ENCODE measurements around the gene WDR7. TPM values are rescaled to one million over a fixed set of nuclear protein-coding genes. Genes with fewer than 3 reads are reported as not detected.

The WDR7 gene
- total and polyA plus RNA-seq, 7 donors = 3.7 to 45.3 (median 28.5) TPM

DNA sequence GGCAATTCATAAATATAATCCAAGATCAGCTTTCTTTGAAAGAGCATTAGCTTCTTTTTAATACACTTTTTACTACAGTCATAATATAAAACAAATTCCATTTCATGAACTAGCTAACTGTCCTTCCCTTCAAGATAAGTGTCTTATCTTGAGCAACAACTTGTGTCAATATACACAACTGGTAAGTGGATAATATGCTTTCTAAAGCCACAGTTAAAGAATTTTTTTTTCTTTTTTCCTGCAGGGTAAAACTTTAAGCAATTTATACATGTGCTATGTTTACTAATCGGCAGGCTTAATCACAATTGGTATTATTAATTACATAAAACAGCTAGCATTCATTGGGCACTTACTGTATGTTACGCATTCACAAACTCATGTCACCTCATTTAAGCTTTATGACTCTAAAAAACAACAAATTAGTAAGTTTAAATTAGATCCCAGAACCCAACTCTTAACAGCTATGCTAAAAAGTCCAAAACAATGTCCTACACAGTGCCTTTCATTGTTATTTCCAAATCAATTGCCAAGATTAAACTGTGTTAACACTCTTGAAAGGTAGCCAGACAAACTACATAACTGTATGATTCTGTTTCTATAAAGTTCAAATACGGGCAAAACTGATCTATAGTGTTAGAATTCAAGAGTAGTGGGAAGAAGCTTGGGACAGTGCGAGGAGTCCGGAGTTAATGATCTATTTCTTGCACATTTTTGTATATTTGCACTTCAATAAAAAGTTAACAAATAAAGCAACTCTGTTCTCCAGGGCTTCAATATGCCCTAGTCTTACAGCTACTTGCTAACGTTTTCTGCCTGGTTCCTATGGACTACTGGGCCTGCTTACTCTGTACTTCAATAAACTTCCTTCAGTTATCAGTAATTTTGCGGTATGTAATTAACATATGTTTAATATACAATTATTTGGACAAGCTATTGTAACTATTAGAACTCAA lies 18.8 kb upstream of the WDR7 start:
- Histone ChIP-seq H3K9me3 (no peaks in the 10 kb centered on the region), H3K4me1 (peaks cover 0 to 57% (median 44%) of the 10 kb centered on the region in 4 donors), H3K4me3 (no peak overlapping the region), H3K27me3 (no peaks in the 10 kb centered on the region), H3K27ac (no peak overlapping the region), H3K36me3 (no peaks in the 10 kb centered on the region)
- no peak for DNase-seq
- intact Hi-C loops (cut with DNase I) = loop anchor here (10.0 kb wide), 2 partner anchors 1228 to 1308 kb away; no protein-coding TSS in a partner anchor
- no peak for TF ChIP-seq POLR2AphosphoS5 (IDR thresholded peaks at IDR 0.05)
- no peak for TF ChIP-seq POLR2A (IDR thresholded peaks at IDR 0.05)
- TF ChIP-seq, protein P1, sequence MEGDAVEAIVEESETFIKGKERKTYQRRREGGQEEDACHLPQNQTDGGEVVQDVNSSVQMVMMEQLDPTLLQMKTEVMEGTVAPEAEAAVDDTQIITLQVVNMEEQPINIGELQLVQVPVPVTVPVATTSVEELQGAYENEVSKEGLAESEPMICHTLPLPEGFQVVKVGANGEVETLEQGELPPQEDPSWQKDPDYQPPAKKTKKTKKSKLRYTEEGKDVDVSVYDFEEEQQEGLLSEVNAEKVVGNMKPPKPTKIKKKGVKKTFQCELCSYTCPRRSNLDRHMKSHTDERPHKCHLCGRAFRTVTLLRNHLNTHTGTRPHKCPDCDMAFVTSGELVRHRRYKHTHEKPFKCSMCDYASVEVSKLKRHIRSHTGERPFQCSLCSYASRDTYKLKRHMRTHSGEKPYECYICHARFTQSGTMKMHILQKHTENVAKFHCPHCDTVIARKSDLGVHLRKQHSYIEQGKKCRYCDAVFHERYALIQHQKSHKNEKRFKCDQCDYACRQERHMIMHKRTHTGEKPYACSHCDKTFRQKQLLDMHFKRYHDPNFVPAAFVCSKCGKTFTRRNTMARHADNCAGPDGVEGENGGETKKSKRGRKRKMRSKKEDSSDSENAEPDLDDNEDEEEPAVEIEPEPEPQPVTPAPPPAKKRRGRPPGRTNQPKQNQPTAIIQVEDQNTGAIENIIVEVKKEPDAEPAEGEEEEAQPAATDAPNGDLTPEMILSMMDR (IDR thresholded peaks at IDR 0.05) = no peak
- TF ChIP-seq EP300 (IDR thresholded peaks at IDR 0.05) = no peak
- 19 to 70% methylated on average over 7 of the region's 7 CpGs for WGBS, 2 donors

DNA sequence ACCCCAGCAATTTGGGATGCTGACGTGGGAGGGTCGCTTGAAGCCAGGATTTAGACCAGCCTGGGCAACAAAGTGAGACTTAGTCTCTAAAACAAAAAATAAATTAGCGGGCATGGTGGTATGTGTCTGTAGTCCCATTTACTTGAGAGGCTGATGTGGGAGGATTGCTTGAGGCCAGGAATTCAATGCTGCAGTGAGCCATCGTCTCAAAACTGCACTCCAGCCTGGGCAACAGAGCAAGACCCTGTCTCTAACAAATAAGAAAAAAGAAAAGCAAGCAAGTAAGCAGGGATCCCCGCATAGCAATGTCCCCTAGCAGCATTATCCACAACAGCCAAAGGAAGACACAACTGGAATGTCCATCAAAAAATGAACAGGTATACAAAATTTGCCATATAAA lies 16.2 kb upstream of the WDR7 start:
- Histone ChIP-seq H3K27me3 (no peaks in the 10 kb centered on the region), H3K27ac (no peak overlapping the region), H3K36me3 (no peaks in the 10 kb centered on the region), H3K9me3 (no peaks in the 10 kb centered on the region), H3K4me1 (peaks cover 0 to 47% (median 39%) of the 10 kb centered on the region in 4 donors), H3K4me3 (no peak overlapping the region)
- 93 to 96% methylated on average over 5 of the region's 5 CpGs for whole genome bisulfite sequencing, 2 donors
- TF ChIP-seq, protein P1 (IDR thresholded peaks at IDR 0.05) = no peak
- DNase-seq = no peak
- intact Hi-C loops (cut with DNase I) = loop anchor here (5.0 to 10.0 kb wide), 3 partner anchors 1048 to 1310 kb away; partner anchors contain the start of gene TCF4

DNA sequence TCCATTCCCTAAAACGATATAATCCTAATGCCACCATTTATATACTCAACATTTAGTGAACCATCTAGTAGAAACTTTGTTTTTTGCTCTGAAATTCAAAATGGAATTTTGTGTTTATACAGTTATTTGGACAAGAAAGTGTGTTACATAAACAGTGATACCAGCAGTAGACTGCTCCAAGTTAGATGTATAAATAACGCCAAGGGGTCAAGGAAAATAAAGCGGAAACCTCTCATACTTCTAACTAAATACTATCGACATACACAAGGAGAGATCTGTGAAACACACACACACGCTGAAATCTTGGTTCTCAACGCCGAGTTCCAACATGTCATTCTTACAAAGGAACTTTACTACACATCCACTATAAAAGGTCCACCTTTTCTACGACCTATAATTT lies 14.0 kb upstream of the WDR7 start:
- intact Hi-C loops (cut with DNase I) = loop anchor here (5.0 to 10.0 kb wide), 3 partner anchors 1050 to 1312 kb away; partner anchors contain the start of gene TCF4
- Histone ChIP-seq H3K4me1 (peaks cover 0 to 42% (median 31%) of the 10 kb centered on the region in 4 donors), H3K4me3 (peak overlapping the region; percentile 86 to 93 (median 91)), H3K27ac (peak overlapping the region; percentile 93 to 99 (median 97)), H3K36me3 (no peaks in the 10 kb centered on the region), H3K9me3 (no peaks in the 10 kb centered on the region), H3K27me3 (no peaks in the 10 kb centered on the region)
- WGBS, 2 donors = 2 to 10% methylated on average over 8 of the region's 8 CpGs
- TF ChIP-seq, protein P1 (IDR thresholded peaks at IDR 0.05) = no peak
- TF ChIP-seq POLR2AphosphoS5 (IDR thresholded peaks at IDR 0.05) = no peak
- TF ChIP-seq EP300 (IDR thresholded peaks at IDR 0.05) = no peak
- no peak for TF ChIP-seq POLR2A (IDR thresholded peaks at IDR 0.05)
- DNase-seq = no peak

DNA sequence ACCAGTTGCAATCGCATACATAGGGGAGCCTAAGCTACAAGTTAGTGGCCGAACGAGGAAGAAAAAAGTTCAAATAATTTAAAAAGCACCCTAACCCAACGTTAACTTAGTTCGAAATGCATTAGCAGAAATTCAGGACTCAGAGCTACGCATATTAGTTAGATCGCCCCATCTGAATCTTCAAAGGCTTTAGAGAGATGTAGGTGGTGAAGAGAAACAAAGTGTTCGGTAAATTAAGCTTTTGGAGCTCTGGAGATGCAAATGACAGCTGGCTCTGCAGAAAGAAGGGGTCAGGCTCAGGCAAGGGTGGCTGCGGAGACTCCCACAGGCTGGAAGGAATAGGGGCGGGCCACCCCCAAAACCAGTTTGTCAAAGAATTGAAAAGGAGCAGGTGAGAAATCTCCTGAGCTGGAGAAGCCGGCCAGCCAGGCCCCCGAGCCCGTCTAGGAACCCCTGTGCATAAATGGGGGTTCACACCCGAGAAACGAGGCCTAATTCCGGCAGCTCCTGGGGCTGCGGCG lies 13.4 kb upstream of the WDR7 start:
- DNase-seq = no peak
- Histone ChIP-seq H3K4me3 (peak overlapping the region; percentile 86 to 93 (median 91)), H3K27ac (peak overlapping the region; percentile 93 to 99 (median 97)), H3K27me3 (no peaks in the 10 kb centered on the region), H3K4me1 (peaks cover 0 to 37% (median 27%) of the 10 kb centered on the region in 4 donors), H3K9me3 (no peaks in the 10 kb centered on the region), H3K36me3 (no peaks in the 10 kb centered on the region)
- 1% methylated on average over 18 of the region's 18 CpGs for WGBS, 2 donors
- intact Hi-C loops (cut with DNase I) = loop anchor here (1.0 to 10.0 kb wide), 4 partner anchors 14 to 1313 kb away; partner anchors contain the start of genes TCF4 and WDR7
- TF ChIP-seq EP300 (IDR thresholded peaks at IDR 0.05) (no peak), POLR2A (IDR thresholded peaks at IDR 0.05) (no peak), POLR2AphosphoS5 (IDR thresholded peaks at IDR 0.05) (no peak)
- TF ChIP-seq, protein P1 (IDR thresholded peaks at IDR 0.05) = no peak
